NB4 (cell line): Measurements from ENCODE around the gene KRTAP9-2.

Experiments used
- POLR2A ChIP-seq: IDR thresholded peaks from 2 replicates; pipeline ENCODE4 v1.6.1; 2011; ENCODE audit warnings: mild to moderate bottlenecking; ENCODE audit not compliant: insufficient read length; ENCODE audit errors: extremely low read depth
- TF ChIP-seq, protein P1 (sequence below): IDR thresholded peaks from one replicate; pipeline ENCODE4 v1.5.1; 2012; ENCODE audit warnings: low read depth, low read length
- TF ChIP-seq, protein P2 (sequence below): IDR thresholded peaks from 2 replicates; pipeline ENCODE4 v1.6.1; 2011; ENCODE audit warnings: low read depth, low read length

DNA sequence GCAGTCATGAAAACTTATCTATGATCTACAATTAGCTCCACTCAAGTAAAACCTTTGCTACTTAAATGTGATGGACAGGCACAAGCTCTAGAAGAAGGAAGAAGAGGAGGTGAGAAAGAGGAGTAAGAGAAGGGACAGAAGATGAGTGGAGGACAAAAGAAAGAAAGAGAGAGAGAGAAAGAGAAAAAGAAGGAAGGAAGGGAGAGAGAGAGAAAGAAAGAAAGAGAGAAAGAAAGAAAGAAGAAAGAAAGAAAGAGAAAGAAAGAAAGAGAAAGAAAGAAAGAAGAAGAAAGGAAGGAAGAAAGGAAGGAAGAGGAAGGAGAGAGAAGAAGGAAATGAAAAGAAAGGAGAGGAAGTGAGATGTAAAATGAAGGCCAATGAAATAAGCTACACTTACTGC, 3.6 kb downstream of the KRTAP9-2 start:
- TF ChIP-seq, protein P1, sequence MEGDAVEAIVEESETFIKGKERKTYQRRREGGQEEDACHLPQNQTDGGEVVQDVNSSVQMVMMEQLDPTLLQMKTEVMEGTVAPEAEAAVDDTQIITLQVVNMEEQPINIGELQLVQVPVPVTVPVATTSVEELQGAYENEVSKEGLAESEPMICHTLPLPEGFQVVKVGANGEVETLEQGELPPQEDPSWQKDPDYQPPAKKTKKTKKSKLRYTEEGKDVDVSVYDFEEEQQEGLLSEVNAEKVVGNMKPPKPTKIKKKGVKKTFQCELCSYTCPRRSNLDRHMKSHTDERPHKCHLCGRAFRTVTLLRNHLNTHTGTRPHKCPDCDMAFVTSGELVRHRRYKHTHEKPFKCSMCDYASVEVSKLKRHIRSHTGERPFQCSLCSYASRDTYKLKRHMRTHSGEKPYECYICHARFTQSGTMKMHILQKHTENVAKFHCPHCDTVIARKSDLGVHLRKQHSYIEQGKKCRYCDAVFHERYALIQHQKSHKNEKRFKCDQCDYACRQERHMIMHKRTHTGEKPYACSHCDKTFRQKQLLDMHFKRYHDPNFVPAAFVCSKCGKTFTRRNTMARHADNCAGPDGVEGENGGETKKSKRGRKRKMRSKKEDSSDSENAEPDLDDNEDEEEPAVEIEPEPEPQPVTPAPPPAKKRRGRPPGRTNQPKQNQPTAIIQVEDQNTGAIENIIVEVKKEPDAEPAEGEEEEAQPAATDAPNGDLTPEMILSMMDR, result no peak
- TF ChIP-seq POLR2A, result no peak
- TF ChIP-seq, protein P2, sequence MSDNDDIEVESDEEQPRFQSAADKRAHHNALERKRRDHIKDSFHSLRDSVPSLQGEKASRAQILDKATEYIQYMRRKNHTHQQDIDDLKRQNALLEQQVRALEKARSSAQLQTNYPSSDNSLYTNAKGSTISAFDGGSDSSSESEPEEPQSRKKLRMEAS, result no peak
